Measurements from ENCODE around the gene CLCN7.

The CLCN7 gene

GRCh38 chr16:1398351-1398750 lies 76.5 kb downstream of the CLCN7 start:
- TF ChIP-seq REST (IDR thresholded peaks at IDR 0.05; ENCODE audit: low read depth), result no peak

GRCh38 chr16:1397779-1398178 lies 77.0 kb downstream of the CLCN7 start:
- no peak for TF ChIP-seq ZBTB7A (IDR thresholded peaks at IDR 0.05; ENCODE audit: low read depth)
- no peak for TF ChIP-seq EP300 (IDR thresholded peaks at IDR 0.05; ENCODE audit: borderline replicate concordance)
- no peak for TF ChIP-seq TCF12 (IDR thresholded peaks at IDR 0.05; ENCODE audit: low read depth)
- no peak for TF ChIP-seq NFIC (IDR thresholded peaks at IDR 0.05)
- no peak for TF ChIP-seq EGR1 (IDR thresholded peaks at IDR 0.05)
- TF ChIP-seq CEBPB (IDR thresholded peaks at IDR 0.05), result no peak
- TF ChIP-seq YY1 (IDR thresholded peaks at IDR 0.05; ENCODE audit: low read depth), result no peak
- no peak for TF ChIP-seq REST (IDR thresholded peaks at IDR 0.05; ENCODE audit: low read depth)
- TF ChIP-seq RAD21 (IDR thresholded peaks at IDR 0.05; ENCODE audit: low read depth), result no peak
- TF ChIP-seq MAX (IDR thresholded peaks at IDR 0.05), result no peak
- no peak for TF ChIP-seq USF1 (IDR thresholded peaks at IDR 0.05)
- no peak for TF ChIP-seq TAF1 (IDR thresholded peaks at IDR 0.05; ENCODE audit: low read depth)
- no peak for TF ChIP-seq CREB1 (IDR thresholded peaks at IDR 0.05; ENCODE audit: low read depth)
- no peak for TF ChIP-seq TEAD4 (IDR thresholded peaks at IDR 0.05)
- TF ChIP-seq FOXM1 (IDR thresholded peaks at IDR 0.05; ENCODE audit: borderline replicate concordance, low read depth), result no peak

- TF ChIP-seq CEBPB (IDR thresholded peaks at IDR 0.05), result no peak
- no peak for TF ChIP-seq FOXM1 (IDR thresholded peaks at IDR 0.05; ENCODE audit: borderline replicate concordance, low read depth)
- no peak for TF ChIP-seq EGR1 (IDR thresholded peaks at IDR 0.05)
- no peak for TF ChIP-seq TEAD4 (IDR thresholded peaks at IDR 0.05)
- TF ChIP-seq ZBTB7A (IDR thresholded peaks at IDR 0.05; ENCODE audit: low read depth), result no peak
- no peak for TF ChIP-seq MAX (IDR thresholded peaks at IDR 0.05)
Observed at GRCh38 chr16:1395444-1396031, 79.3 kb downstream of the CLCN7 start.

Data from Ishikawa (cell line).